IPS DF 19.7 (cell line): ENCODE results near the gene MAML3.
"Not testable (repeated sequence)": the region's sequence is repeated elsewhere in the genome, so short reads cannot be mapped to it uniquely, and the experiment has no call there.

ENCODE experiments used
- DNase-seq: peaks from one replicate; pipeline ENCODE4 v3.0.0-alpha.2; 2013; ENCODE audit warnings: low read depth, low spot score

MAML3 gene

DNA sequence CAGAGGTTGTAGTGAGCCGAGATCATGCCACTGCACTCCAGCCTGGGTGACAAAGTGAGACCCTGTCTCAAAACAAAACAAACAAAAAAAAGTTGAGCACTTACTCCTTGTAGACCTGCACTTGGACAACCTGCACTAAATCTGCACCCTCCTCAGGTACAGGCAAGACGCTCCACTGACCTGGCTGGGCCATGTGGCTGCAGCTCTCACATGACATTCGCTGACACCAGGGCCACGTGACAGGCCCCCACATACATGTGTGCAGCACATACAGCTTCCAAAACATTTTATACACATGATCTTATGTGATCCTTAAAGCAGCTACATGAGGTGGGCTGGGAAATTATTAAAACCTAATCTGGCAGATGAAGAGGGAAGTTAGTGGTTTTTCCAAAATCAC is 425.8 kb downstream of the MAML3 start:
- no peak for DNase-seq

GRCh38 chr4:139726615-139727014 is 427.4 kb downstream of the MAML3 start:
- DNase-seq: no peak

GRCh38 chr4:139725236-139725635 is 428.7 kb downstream of the MAML3 start:
- no peak for DNase-seq

GRCh38 chr4:139721789-139722188 is 432.2 kb downstream of the MAML3 start:
- DNase-seq: no peak

- DNase-seq: no peak
Measured at GRCh38 chr4:139720806-139721205, 433.2 kb downstream of the MAML3 start.

GRCh38 chr4:139719381-139720101 is 434.4 kb downstream of the MAML3 start:
- DNase-seq: no peak

DNA sequence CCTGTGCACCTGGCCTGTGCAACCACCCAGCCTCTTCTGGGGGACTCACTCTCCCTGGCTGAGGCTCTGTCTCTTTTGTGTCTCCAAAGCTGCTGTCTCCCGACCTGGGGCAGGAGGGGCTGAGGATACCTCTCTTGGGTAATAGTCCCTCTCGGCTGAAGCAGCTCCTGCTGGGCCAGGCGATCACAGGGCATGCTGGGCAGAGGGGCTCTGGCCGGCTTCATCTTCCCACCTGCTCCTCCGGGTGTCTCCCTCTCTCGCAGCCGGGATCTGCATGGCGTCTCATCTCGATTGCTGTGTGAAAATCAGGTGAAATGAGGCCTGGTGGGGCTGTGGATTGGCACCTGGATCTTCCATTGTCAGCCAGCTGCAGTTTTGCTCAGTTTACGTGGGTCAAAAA is 435.2 kb downstream of the MAML3 start:
- DNase-seq: no peak

DNA sequence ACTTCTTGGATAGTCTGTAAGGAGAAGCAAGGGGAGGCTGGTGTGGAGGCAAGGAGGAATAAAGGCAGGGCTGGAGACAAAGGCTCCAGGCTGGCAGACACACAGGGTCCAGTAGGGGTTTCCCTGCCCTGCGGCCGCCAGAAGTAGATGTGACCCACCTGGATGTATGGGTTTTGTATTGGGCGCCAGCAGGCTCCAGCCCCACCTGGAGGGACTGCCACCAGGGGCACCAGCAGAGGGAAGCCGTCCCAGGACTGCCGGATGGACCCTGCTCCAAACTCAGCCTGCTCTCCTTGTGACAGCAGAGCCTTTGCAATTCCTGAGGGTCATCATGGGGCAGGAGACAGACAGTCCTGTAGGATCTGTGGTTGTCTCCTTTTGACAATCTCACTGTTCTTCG is 435.6 kb downstream of the MAML3 start:
- DNase-seq: no peak

DNA sequence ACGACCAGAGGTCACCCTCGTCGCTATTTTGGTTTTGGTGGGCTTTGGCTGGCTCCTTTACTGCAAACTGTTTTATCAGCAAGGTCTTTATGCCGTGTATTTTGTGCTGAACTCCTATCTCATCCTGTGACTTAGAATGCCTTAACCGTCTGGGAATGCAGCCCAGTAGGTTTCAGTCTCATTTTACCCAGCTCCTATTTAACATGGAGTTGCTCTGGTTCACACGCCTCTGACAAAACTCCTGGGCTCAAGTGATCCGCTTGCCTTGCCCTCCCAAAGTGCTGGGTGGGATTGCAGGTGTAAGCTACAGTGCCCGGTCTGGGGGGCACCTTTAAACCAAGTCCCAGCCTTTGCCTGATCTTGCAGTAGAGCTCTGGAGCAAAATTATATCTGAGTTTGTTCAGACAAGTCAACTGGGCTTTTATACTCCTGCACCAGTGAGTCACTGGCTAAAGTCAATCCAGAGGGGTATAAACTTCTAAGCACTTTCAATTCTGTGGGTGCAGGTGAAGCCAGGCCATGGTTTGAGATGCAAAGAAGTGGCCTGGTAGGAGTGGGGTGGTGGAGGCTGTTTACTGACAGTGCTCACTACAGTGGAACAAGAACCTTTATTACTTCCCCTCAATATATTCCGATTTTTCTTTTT is 438.1 kb downstream of the MAML3 start:
- no peak for DNase-seq

DNA sequence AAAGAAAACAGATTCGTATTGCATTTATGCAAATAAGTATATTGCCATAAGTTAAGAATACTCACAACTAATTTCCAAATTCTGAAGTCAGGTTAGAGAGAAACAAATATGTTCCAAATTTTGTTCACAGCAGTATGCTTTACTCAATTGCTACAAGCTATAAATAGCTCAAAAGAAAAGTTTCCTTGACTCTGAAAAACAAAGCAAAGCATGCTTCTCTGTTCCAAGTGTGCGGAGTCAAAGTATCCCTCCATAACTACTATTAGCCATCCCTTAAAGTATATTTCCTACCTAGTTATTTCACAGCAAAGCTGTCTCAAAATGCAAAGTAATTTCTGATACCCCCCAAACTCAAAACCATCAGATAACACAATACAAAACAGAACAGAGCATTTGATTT is 441.1 kb downstream of the MAML3 start:
- DNase-seq: no peak

GRCh38 chr4:139711461-139711860 is 442.5 kb downstream of the MAML3 start:
- no peak for DNase-seq

GRCh38 chr4:139710073-139710472 is 443.9 kb downstream of the MAML3 start:
- DNase-seq: no peak

- DNase-seq: no peak
Measured at GRCh38 chr4:139709660-139710059, 444.3 kb downstream of the MAML3 start.

GRCh38 chr4:139704915-139705485 is 449.0 kb downstream of the MAML3 start:
- DNase-seq: no peak

DNA sequence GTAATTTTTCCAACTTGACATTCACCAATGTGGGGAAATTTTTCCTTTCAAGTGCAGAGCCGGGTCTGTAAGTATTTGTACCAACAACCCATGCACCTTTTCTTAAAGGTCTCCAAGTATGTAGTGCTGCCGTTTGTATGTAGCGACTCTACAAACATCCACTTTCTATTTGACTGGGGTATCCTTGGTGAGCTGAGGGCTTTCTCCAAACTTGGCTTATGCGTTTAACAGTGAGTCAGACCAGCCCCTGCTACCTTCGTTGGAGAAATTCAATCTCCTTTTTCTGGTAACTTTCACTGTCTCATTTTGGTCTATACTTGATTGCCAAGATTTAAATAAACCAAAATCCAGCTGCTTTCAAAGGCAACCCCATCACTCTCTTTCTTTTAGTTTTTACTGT is 453.4 kb downstream of the MAML3 start:
- DNase-seq: no peak

- DNase-seq: not testable (repeated sequence)
Measured at GRCh38 chr4:139698167-139698925, 455.6 kb downstream of the MAML3 start.

DNA sequence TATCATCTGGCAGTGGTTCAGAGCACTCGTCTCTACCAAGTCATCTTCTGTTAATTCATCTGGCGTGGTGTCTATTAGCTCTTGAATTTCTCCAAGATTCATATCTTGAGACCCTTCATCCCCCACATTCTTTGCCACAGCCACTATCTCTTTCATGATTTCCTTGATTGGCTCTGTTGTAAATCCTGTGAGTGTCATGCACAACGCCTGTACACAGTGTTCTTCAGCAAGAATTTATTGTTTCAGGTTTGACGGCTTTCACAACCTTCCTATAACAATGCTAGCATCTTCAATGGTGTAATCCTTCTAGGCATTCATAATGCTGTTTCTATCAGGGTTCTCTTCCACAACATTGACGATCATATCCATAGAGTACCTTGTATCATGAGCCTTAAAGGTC is 457.5 kb downstream of the MAML3 start:
- DNase-seq: no peak

GRCh38 chr4:139694522-139695107 is 459.4 kb downstream of the MAML3 start:
- no peak for DNase-seq

- DNase-seq: no peak
Measured at GRCh38 chr4:139692309-139693012, 461.5 kb downstream of the MAML3 start.

DNA sequence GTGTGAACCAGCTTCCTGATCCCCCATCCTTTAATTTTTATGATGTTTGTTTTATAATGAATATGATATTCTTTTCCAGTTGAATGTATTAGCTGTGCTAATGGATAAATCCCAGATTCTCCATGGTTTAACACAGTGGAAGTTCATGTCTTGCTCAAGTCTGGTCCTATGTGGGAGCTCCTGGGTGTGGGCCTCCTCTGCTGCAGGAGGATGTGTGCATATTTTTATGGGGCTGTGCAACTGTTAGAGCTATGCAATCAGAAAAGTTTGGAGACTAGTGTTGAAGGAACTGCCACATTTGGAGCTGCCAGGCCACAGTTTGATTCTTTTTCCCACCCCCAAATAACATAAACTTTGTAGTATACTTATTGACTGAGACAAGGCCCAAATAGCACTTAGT is 463.6 kb downstream of the MAML3 start:
- DNase-seq: no peak

- no peak for DNase-seq
Measured at GRCh38 chr4:139689093-139689722, 464.8 kb downstream of the MAML3 start.
